Duodenal mucosa (tissue), 2 donors: ENCODE results near the gene KCNQ2.

Experiments used
- H3K27ac ChIP-seq: one replicate; pipeline ENCODE4 v1.7.0; 2013; ENCODE audit warnings: low read depth, low read length
- H3K27me3 ChIP-seq, 2 donors: one replicate each; pipeline ENCODE4 v1.7.0; 2013; ENCODE audit warnings: low read length in 2 of 2, control low read depth in 1 of 2; ENCODE audit not compliant: insufficient read depth in 2 of 2, control insufficient read depth in 1 of 2
- H3K36me3 ChIP-seq, 2 donors: one replicate each; pipeline ENCODE4 v1.7.0; 2013; ENCODE audit warnings: low read length in 2 of 2, control low read depth in 1 of 2; ENCODE audit not compliant: insufficient read depth in 2 of 2, control insufficient read depth in 1 of 2
- H3K4me1 ChIP-seq, 2 donors: one replicate each; pipeline ENCODE4 v1.7.0; 2013; ENCODE audit warnings: low read length in 2 of 2, control low read depth in 1 of 2; ENCODE audit not compliant: insufficient read depth in 2 of 2, control insufficient read depth in 1 of 2
- H3K4me3 ChIP-seq, 2 donors: one replicate each; pipeline ENCODE4 v1.7.0; 2013; ENCODE audit warnings: low read length in 2 of 2, low read depth in 1 of 2
- H3K9ac ChIP-seq, 2 donors: one replicate each; pipeline ENCODE4 v1.7.0; 2013; ENCODE audit warnings: low read length in 2 of 2, low read depth in 1 of 2
- H3K9me3 ChIP-seq, 2 donors: one replicate each; pipeline ENCODE4 v1.7.0; 2013; ENCODE audit warnings: low read length in 2 of 2, control low read depth in 1 of 2; ENCODE audit not compliant: control insufficient read depth in 1 of 2

Gene KCNQ2

DNA sequence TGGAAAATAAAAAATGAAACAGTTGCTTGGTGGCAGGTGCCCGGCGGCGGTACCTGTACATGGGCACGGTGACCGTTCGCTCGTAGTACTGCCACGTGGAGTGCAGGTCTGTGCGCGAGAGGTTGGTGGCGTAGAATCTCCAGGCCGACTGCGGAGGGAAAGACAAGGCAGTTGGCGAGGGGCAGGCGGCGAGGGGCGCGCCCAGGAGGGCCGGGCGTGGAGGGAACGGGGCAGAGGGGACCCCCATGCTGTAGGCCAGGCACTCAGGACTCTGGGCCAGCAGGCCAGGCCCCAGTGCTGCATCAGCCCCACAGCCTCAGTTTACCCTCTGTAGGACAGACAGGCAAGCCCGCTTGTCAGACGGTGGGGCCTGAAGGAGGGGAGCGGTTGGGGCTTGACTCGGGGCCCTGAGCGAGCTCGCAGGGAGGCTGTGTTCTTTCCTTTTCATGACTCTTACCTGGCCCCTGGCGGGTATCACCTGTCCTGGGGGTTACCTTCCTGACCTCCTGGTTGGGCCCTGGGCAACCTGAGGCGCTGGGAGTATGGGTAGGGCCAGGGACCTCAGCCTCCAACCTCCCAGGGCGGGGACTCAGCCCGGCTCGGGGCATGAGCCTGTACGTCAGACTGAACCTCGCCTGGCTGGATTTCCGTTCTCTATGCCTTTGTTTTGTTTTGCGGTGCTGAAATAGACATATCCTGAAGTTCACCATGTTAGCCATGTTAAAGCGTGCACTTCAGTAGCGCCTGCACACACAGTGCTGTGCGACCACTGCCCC, 38.5 kb downstream of the KCNQ2 start:
- H3K9me3 ChIP-seq: no peaks in the 10 kb centered on the region
- no peak overlapping the region for H3K27ac ChIP-seq
- H3K27me3 ChIP-seq: no peaks in the 10 kb centered on the region
- no peaks in the 10 kb centered on the region for H3K36me3 ChIP-seq
- H3K4me1 ChIP-seq: peaks cover 0 to 5% of the 10 kb centered on the region in 2 donors
- H3K4me3 ChIP-seq: no peak overlapping the region
- H3K9ac ChIP-seq: no peak overlapping the region

- Histone ChIP-seq H3K36me3 (no peaks in the 10 kb centered on the region), H3K9ac (no peak overlapping the region), H3K4me3 (no peak overlapping the region), H3K4me1 (peaks cover 0 to 5% of the 10 kb centered on the region in 2 donors), H3K27me3 (no peaks in the 10 kb centered on the region), H3K9me3 (no peaks in the 10 kb centered on the region), H3K27ac (no peak overlapping the region)
These were observed 39.1 kb downstream of the KCNQ2 start for GRCh38 chr20:63433351-63433750.

GRCh38 chr20:63432577-63433325, 39.7 kb downstream of the KCNQ2 start:
- no peak overlapping the region for H3K9ac ChIP-seq
- peaks cover 0 to 5% of the 10 kb centered on the region in 2 donors for H3K4me1 ChIP-seq
- no peak overlapping the region for H3K4me3 ChIP-seq
- no peak overlapping the region for H3K27ac ChIP-seq
- no peaks in the 10 kb centered on the region for H3K9me3 ChIP-seq
- H3K27me3 ChIP-seq: no peaks in the 10 kb centered on the region
- no peaks in the 10 kb centered on the region for H3K36me3 ChIP-seq

- no peak overlapping the region for H3K9ac ChIP-seq
- H3K27me3 ChIP-seq: no peaks in the 10 kb centered on the region
- H3K36me3 ChIP-seq: no peaks in the 10 kb centered on the region
These were observed 40.5 kb downstream of the KCNQ2 start for GRCh38 chr20:63431944-63432343.

DNA sequence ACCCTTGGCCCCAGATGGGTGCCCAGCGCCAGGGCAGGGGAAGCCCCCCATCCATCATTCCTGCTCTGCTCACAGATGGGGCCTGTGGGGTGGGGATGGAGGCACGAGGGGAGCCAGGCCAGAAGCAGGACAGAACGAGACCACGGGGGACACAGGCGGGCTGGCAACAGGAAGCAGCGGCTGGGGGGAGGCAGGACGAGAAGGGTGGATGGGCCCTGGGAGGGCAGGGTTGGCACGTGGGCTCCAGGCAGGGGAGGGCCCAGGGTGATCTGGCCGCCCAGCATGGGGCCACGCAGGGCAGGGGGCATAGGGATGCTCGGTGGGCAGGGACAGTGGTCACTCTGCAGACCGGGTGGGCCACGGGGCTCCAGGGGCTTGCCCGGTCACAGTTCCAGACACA, 41.6 kb downstream of the KCNQ2 start:
- Histone ChIP-seq H3K9ac (no peak overlapping the region), H3K9me3 (no peaks in the 10 kb centered on the region), H3K36me3 (no peaks in the 10 kb centered on the region), H3K4me1 (peaks cover 0 to 5% of the 10 kb centered on the region in 2 donors), H3K4me3 (no peak overlapping the region), H3K27me3 (no peaks in the 10 kb centered on the region), H3K27ac (no peak overlapping the region)

More at GRCh38 chr20:63431944-63432343, 40.5 kb downstream of the KCNQ2 start:
- H3K4me1 ChIP-seq: peaks cover 0 to 5% of the 10 kb centered on the region in 2 donors
- H3K4me3 ChIP-seq: no peak overlapping the region
- H3K9me3 ChIP-seq: no peaks in the 10 kb centered on the region
- no peak overlapping the region for H3K27ac ChIP-seq

GRCh38 chr20:63429992-63430391, 42.5 kb downstream of the KCNQ2 start:
- Histone ChIP-seq H3K4me1 (peaks cover 0 to 5% of the 10 kb centered on the region in 2 donors), H3K9me3 (no peaks in the 10 kb centered on the region), H3K27me3 (no peaks in the 10 kb centered on the region), H3K4me3 (no peak overlapping the region), H3K36me3 (no peaks in the 10 kb centered on the region), H3K9ac (no peak overlapping the region), H3K27ac (no peak overlapping the region)

GRCh38 chr20:63428906-63429575, 43.4 kb downstream of the KCNQ2 start:
- no peak overlapping the region for H3K4me3 ChIP-seq
- H3K9ac ChIP-seq: no peak overlapping the region
- no peaks in the 10 kb centered on the region for H3K27me3 ChIP-seq
- H3K9me3 ChIP-seq: no peaks in the 10 kb centered on the region
- no peaks in the 10 kb centered on the region for H3K4me1 ChIP-seq
- no peaks in the 10 kb centered on the region for H3K36me3 ChIP-seq
- no peak overlapping the region for H3K27ac ChIP-seq

DNA sequence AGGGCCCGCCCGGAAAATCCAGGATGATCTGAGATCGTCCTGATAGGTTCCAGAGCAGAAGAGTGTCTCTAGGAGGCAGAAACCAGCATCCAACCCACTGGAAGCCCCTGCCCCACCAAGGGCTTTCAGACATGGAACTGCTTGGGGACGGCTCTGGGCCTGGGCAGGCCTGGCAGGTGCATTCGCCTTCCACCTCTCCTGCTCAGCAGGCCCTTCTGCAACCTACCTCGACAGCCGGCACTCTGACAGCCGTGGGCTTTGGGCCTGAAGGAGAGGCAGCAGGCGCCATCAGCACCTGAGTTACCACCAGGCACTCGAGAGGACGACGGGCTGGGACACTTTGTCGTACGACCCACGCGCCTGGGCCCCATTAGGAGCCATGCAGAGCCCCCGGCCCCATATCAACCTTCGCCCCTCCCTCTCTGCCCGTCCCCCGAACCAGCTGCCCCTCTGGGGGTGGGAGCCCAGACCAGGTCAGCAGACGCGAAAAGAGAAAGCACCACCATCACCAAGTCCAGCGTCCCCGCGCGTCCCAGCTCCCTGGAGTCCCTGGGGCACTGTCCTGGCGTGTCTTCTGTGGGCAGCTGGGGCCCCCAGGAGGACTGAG, 44.6 kb downstream of the KCNQ2 start:
- Histone ChIP-seq H3K27me3 (no peaks in the 10 kb centered on the region), H3K36me3 (no peaks in the 10 kb centered on the region), H3K9ac (no peak overlapping the region), H3K27ac (no peak overlapping the region), H3K4me1 (no peaks in the 10 kb centered on the region), H3K4me3 (no peak overlapping the region), H3K9me3 (no peaks in the 10 kb centered on the region)

DNA sequence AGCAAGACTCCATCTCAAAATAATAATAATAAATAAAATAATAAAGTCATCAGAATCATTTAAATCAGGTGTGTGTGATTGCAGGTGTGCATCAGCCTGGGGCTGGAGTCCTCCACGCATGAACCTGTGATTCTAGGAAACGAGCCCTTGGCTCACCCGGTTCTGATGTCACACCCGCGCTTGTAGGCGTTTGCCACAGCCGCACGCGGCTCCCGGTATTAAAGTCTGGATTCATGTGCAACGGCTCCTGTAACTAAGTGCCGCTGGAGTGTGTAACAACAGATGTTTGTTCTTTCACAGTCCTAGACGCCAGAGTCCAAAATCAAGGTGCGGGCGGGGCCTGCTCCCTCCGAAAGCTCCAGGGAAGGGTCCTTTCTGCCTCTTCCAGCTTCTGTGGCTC, 45.2 kb downstream of the KCNQ2 start:
- no peak overlapping the region for H3K27ac ChIP-seq

More for the DNA sequence above, 45.2 kb downstream of the KCNQ2 start:
- H3K27me3 ChIP-seq: no peaks in the 10 kb centered on the region
- no peaks in the 10 kb centered on the region for H3K9me3 ChIP-seq
- H3K4me1 ChIP-seq: no peaks in the 10 kb centered on the region
- H3K9ac ChIP-seq: no peak overlapping the region
- H3K36me3 ChIP-seq: no peaks in the 10 kb centered on the region
- no peak overlapping the region for H3K4me3 ChIP-seq
